Keratinocyte (primary cell): ENCODE results near the gene SCARF2. TPM values are rescaled to one million over a fixed set of nuclear protein-coding genes. Genes with fewer than 3 reads are reported as not detected.

Source experiments
- DNase-seq: peaks from one replicate; pipeline ENCODE4 v3.0.0-alpha.2; 2011; ENCODE audit warnings: low read depth, missing footprints, low spot score
- FAIRE-seq: peaks from 2 replicates; lab custom pipeline; 2011; peaks lifted over from hg19 to GRCh38; lab: Jason Lieb, UNC
- H2AFZ ChIP-seq: 2 replicates; pipeline ENCODE4 v1.6.0; 2012; ENCODE audit warnings: low read length, control low read depth, inconsistent platforms; ENCODE audit not compliant: control insufficient read depth
- H3K27ac ChIP-seq: 2 replicates; pipeline ENCODE4 v1.5.1; 2011; ENCODE audit warnings: low read length; ENCODE audit not compliant: control insufficient read depth, insufficient read depth
- H3K27me3 ChIP-seq: 3 replicates; pipeline ENCODE4 v1.6.0; 2011; ENCODE audit warnings: low read length; ENCODE audit not compliant: control insufficient read depth, insufficient read depth; ENCODE audit errors: extremely low read depth
- H3K36me3 ChIP-seq, 2 experiments: 2 replicates in 1 of 2; 3 replicates in 1 of 2; pipeline ENCODE4 v1.5.1; 2011; ENCODE audit warnings: low read length in 2 of 2, mild to moderate bottlenecking in 1 of 2; ENCODE audit not compliant: control insufficient read depth in 2 of 2, insufficient read depth in 2 of 2; ENCODE audit errors: extremely low read depth in 1 of 2
- H3K4me1 ChIP-seq: 3 replicates; pipeline ENCODE4 v1.5.1; 2011; ENCODE audit warnings: low read length; ENCODE audit not compliant: control insufficient read depth, insufficient read depth; ENCODE audit errors: extremely low read depth
- H3K4me2 ChIP-seq: 3 replicates; pipeline ENCODE4 v1.6.0; 2011; ENCODE audit warnings: low read depth, low read length; ENCODE audit not compliant: control insufficient read depth, insufficient read depth; ENCODE audit errors: extremely low read depth
- H3K4me3 ChIP-seq, 3 experiments: fragments of 200-600 bp in 1 of 3; sonication (generic) in 1 of 3; 2 replicates in 2 of 3; 3 replicates in 1 of 3; pipeline ENCODE4 v1.5.1; 2011 to 2016; ENCODE audit warnings: low read length in 3 of 3, mild to moderate bottlenecking in 3 of 3, control low read depth in 2 of 3, inconsistent platforms in 1 of 3, low read depth in 1 of 3, mixed read lengths in 1 of 3, mixed run types in 1 of 3, moderate library complexity in 1 of 3; ENCODE audit not compliant: control insufficient read depth in 2 of 3, insufficient read depth in 2 of 3; ENCODE audit errors: extremely low read depth in 1 of 3
- H3K79me2 ChIP-seq: 2 replicates; pipeline ENCODE4 v1.6.0; 2012; ENCODE audit warnings: low read length; ENCODE audit not compliant: control insufficient read depth, insufficient read depth
- H3K9ac ChIP-seq: 3 replicates; pipeline ENCODE4 v1.6.0; 2011; ENCODE audit warnings: low read length; ENCODE audit not compliant: control insufficient read depth, insufficient read depth; ENCODE audit errors: extremely low read depth
- H3K9me1 ChIP-seq: 3 replicates; pipeline ENCODE4 v1.6.0; 2011; ENCODE audit warnings: low read length; ENCODE audit not compliant: control insufficient read depth, insufficient read depth; ENCODE audit errors: extremely low read depth
- H3K9me3 ChIP-seq: 2 replicates; pipeline ENCODE4 v1.5.1; 2012; ENCODE audit warnings: low read depth, low read length; ENCODE audit not compliant: control insufficient read depth
- H4K20me1 ChIP-seq: 3 replicates; pipeline ENCODE4 v1.6.0; 2011; ENCODE audit warnings: low read length; ENCODE audit not compliant: control insufficient read depth, insufficient read depth; ENCODE audit errors: extremely low read depth
- CTCF ChIP-seq, 3 experiments: IDR thresholded peaks in 1 of 3; conservative IDR thresholded peaks in 1 of 3; optimal IDR thresholded peaks in 1 of 3; 2 replicates in 2 of 3; 3 replicates in 1 of 3; pipeline versions ENCODE3 to v1.5.1; 2011; ENCODE audit warnings: low read length in 3 of 3, mild to moderate bottlenecking in 3 of 3, moderate library complexity in 2 of 3, control low read depth in 1 of 3, inconsistent platforms in 1 of 3; ENCODE audit not compliant: insufficient read depth in 2 of 3; ENCODE audit errors: extremely low read depth in 1 of 3
- EZH2 ChIP-seq: IDR thresholded peaks from one replicate; pipeline ENCODE4 v1.6.1; 2012; ENCODE audit warnings: inconsistent platforms, mild to moderate bottlenecking, low read length, moderate library complexity
- dilution Hi-C: fragments of 300-500 bp; cut with MboI; formaldehyde crosslinking; loops from one replicate; pipeline ENCODE4 v1.7.0; 2020; ENCODE audit warnings: low sequenced_read_pairs; ENCODE audit not compliant: extremely low pct_ligation_motif_present
- polyA plus RNA-seq, 5 experiments: library from polyadenylated mRNA; depleted of rRNA in 3 of 5; stranded (reverse) in 3 of 5; stranded (forward) in 1 of 5; unstranded in 1 of 5; fragments of >200 nt; gene quantifications; 1 replicate in 1 of 5; 2 replicates in 3 of 5; 3 replicates in 1 of 5; pipeline versions ENCODE4 v1.2.1 to v1.2.3, GENCODE V29; 2011 to 2012; ENCODE audit warnings: missing spikeins in 2 of 5, low read depth in 1 of 5, low replicate concordance in 1 of 5

The SCARF2 gene
- polyA plus RNA-seq, 1 donor (not counting 4 experiments of a cell fraction or from before 2014, with no cell fraction given) = 0.05 TPM

- no peak for FAIRE-seq
- Histone ChIP-seq H3K36me3 (peaks cover 6 to 7% of the 10 kb centered on the region in 2 experiments), H3K9ac (no peak overlapping the region), H3K4me3 (no peak overlapping the region), H3K9me1 (no peaks in the 10 kb centered on the region), H3K79me2 (peaks cover 7% of the 10 kb centered on the region), H3K4me1 (peaks cover 2% of the 10 kb centered on the region), H3K27me3 (no peaks in the 10 kb centered on the region), H4K20me1 (no peaks in the 10 kb centered on the region), H3K27ac (no peak overlapping the region), H2AFZ (no peak overlapping the region), H3K9me3 (no peaks in the 10 kb centered on the region), H3K4me2 (no peak overlapping the region)
- TF ChIP-seq EZH2 (no peak), CTCF (optimal IDR thresholded peaks at IDR 0.05 in 1 of 3, IDR thresholded peaks at IDR 0.05 in 1 of 3, conservative IDR thresholded peaks at IDR 0.05 in 1 of 3; ENCODE audit: extremely low read depth in 1 of 3, insufficient read depth in 2 of 3, low read length in 3 of 3) (no peak)
- DNase-seq = no peak
- dilution Hi-C loops = no loop called here
Observed at GRCh38 chr22:20399866-20400605, 37.6 kb downstream of the SCARF2 start.

GRCh38 chr22:20398420-20398819, 39.2 kb downstream of the SCARF2 start:
- FAIRE-seq (no peak), DNase-seq (no peak)
- Histone ChIP-seq H3K27ac (no peak overlapping the region), H2AFZ (no peak overlapping the region), H3K4me2 (no peak overlapping the region), H3K9me3 (no peaks in the 10 kb centered on the region), H3K9ac (no peak overlapping the region), H3K4me3 (no peak overlapping the region), H4K20me1 (no peaks in the 10 kb centered on the region), H3K9me1 (no peaks in the 10 kb centered on the region), H3K4me1 (peaks cover 6% of the 10 kb centered on the region), H3K79me2 (peaks cover 11% of the 10 kb centered on the region), H3K27me3 (no peaks in the 10 kb centered on the region), H3K36me3 (peaks cover 2 to 7% of the 10 kb centered on the region in 2 experiments)
- dilution Hi-C loops = no loop called here
- TF ChIP-seq CTCF (optimal IDR thresholded peaks at IDR 0.05 in 1 of 3, IDR thresholded peaks at IDR 0.05 in 1 of 3, conservative IDR thresholded peaks at IDR 0.05 in 1 of 3; ENCODE audit: extremely low read depth in 1 of 3, insufficient read depth in 2 of 3, low read length in 3 of 3) = no peak
- no peak for TF ChIP-seq EZH2
